Karpas-422 (cell line): ENCODE results near the gene R3HCC1L. TPM values are rescaled to one million over a fixed set of nuclear protein-coding genes. Genes with fewer than 3 reads are reported as not detected.

Experiments used
- DNase-seq: peaks from one replicate; pipeline ENCODE4 v3.0.0-alpha.2; 2015
- H2AFZ ChIP-seq: fragments of 200-600 bp; sonication (generic); 2 replicates; pipeline ENCODE4 v1.6.1; 2014; ENCODE audit warnings: antibody characterized with exemption, low read length, mixed read lengths
- H3K27ac ChIP-seq: fragments of 200-600 bp; sonication (generic); 2 replicates; pipeline ENCODE4 v1.5.1; 2014; ENCODE audit warnings: mild to moderate bottlenecking, low read length, moderate library complexity
- H3K27me3 ChIP-seq: fragments of 200-600 bp; sonication (generic); 2 replicates; pipeline ENCODE4 v1.6.1; 2014; ENCODE audit warnings: low read length, mixed read lengths
- H3K36me3 ChIP-seq: fragments of 200-600 bp; sonication (generic); 2 replicates; pipeline ENCODE4 v1.6.1; 2014; ENCODE audit warnings: low read length, mixed read lengths; ENCODE audit not compliant: insufficient read depth
- H3K4me1 ChIP-seq: fragments of 200-600 bp; sonication (generic); 2 replicates; pipeline ENCODE4 v1.6.1; 2014; ENCODE audit warnings: mild to moderate bottlenecking, low read length, mixed read lengths
- H3K4me2 ChIP-seq: fragments of 200-600 bp; sonication (generic); 2 replicates; pipeline ENCODE4 v1.6.1; 2014; ENCODE audit warnings: low read length, low read depth, mild to moderate bottlenecking; ENCODE audit not compliant: poor library complexity, severe bottlenecking
- H3K4me3 ChIP-seq: fragments of 200-600 bp; sonication (generic); 2 replicates; pipeline ENCODE4 v1.5.1; 2014; ENCODE audit warnings: mild to moderate bottlenecking, antibody characterized with exemption, low read length, mixed read lengths
- H3K79me2 ChIP-seq: fragments of 200-600 bp; sonication (generic); 2 replicates; pipeline ENCODE4 v1.6.1; 2014; ENCODE audit warnings: mild to moderate bottlenecking, low read length, mixed read lengths
- H3K9ac ChIP-seq: fragments of 200-600 bp; sonication (generic); 2 replicates; pipeline ENCODE4 v1.6.0; 2014; ENCODE audit warnings: low read length
- H3K9me2 ChIP-seq: fragments of 200-600 bp; sonication (generic), shearing (Covaris generic); replicated peaks from 2 replicates; pipeline ENCODE4 v1.6.0; 2014; ENCODE audit warnings: mild to moderate bottlenecking, low read length, moderate library complexity; ENCODE audit not compliant: insufficient read depth
- H3K9me3 ChIP-seq: fragments of 300-700, 200-600 bp; sonication (generic); 2 replicates; pipeline ENCODE4 v1.6.1; 2014; ENCODE audit warnings: low read length, mixed read lengths
- H4K20me1 ChIP-seq: fragments of 200-600 bp; sonication (generic); 2 replicates; pipeline ENCODE4 v1.6.1; 2014; ENCODE audit warnings: mild to moderate bottlenecking, antibody characterized with exemption, low read length, low read depth; ENCODE audit not compliant: insufficient read depth
- total RNA-seq: library from RNA; depleted of rRNA; stranded (reverse); fragments of >200 nt; shearing (Covaris generic); gene quantifications from 2 replicates; pipeline ENCODE4 v1.2.3, GENCODE V29; 2014; ENCODE audit warnings: low replicate concordance

The R3HCC1L gene
- total RNA-seq, 1 experiment from 2014 or later, result 13.3 TPM

DNA sequence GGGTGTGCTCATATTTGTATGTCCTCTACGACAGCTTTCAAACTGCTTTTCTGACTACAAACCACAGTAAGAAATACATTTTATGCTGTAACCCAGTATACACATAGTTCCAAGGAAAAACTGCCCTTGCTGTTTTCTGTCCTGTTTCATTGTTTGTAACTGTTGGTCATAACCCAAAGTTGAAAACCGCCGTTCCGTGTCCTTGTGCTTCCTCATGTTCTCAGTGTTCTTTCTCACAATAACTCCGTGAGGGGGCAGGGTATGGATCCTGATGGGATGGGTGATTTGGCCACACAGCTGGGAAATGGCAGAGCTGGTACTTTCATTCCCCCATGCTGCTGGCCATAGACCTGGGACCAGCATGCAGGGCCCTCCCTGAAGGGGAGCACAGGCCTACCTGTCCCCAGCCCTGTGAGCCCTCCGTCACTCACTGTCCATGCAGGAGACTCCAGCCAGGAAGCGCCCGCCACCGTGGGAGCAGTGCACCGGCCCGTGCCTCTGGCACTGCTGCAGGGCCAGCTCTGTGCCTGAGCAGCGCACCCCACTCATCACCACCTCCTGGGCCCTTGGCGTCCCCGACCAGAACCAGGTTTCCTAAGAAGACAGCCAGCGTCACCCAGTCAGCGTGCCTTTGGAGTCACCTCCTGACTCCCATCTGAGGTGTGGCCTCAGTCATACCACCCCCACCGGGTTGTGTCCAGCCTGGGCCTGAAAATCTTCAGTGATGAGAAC is 120.9 kb downstream of the R3HCC1L start:
- no peak overlapping the region for H2AFZ ChIP-seq
- no peaks in the 10 kb centered on the region for H4K20me1 ChIP-seq
- no peak overlapping the region for H3K4me3 ChIP-seq
- H3K36me3 ChIP-seq, result no peaks in the 10 kb centered on the region
- no peaks in the 10 kb centered on the region for H3K4me1 ChIP-seq
- no peaks in the 10 kb centered on the region for H3K9me2 ChIP-seq
- DNase-seq, result no peak
- H3K79me2 ChIP-seq, result no peaks in the 10 kb centered on the region
- no peaks in the 10 kb centered on the region for H3K9me3 ChIP-seq
- no peaks in the 10 kb centered on the region for H3K27me3 ChIP-seq
- H3K27ac ChIP-seq, result no peak overlapping the region
- no peak overlapping the region for H3K9ac ChIP-seq
- no peak overlapping the region for H3K4me2 ChIP-seq

DNA sequence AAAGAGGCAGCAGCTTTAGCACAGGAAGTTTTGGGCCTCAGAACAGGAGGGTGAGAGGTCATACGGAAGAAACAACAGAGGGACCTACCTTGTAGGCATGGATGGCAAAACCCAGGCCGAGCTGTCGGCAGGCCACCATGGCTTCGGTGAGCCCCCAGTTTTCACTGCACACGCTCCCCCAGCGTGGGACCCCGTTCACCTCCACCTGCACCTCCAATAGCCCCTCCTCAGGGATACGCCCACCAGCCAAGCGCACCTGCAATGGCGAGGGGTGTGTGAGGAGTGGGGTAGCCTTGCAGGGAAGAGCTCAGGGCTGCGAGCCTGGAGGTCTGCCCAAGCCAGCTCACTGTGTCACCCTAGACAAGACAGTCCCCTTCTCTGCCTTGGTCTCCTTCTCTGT is 122.2 kb downstream of the R3HCC1L start:
- no peak for DNase-seq
- H3K79me2 ChIP-seq, result no peaks in the 10 kb centered on the region
- no peak overlapping the region for H3K9ac ChIP-seq
- no peaks in the 10 kb centered on the region for H3K36me3 ChIP-seq
- no peaks in the 10 kb centered on the region for H4K20me1 ChIP-seq
- no peaks in the 10 kb centered on the region for H3K9me3 ChIP-seq
- no peak overlapping the region for H3K4me2 ChIP-seq
- no peaks in the 10 kb centered on the region for H3K27me3 ChIP-seq
- H3K9me2 ChIP-seq, result no peaks in the 10 kb centered on the region
- no peak overlapping the region for H3K4me3 ChIP-seq
- H3K4me1 ChIP-seq, result no peaks in the 10 kb centered on the region
- H2AFZ ChIP-seq, result no peak overlapping the region
- H3K27ac ChIP-seq, result no peak overlapping the region

DNA sequence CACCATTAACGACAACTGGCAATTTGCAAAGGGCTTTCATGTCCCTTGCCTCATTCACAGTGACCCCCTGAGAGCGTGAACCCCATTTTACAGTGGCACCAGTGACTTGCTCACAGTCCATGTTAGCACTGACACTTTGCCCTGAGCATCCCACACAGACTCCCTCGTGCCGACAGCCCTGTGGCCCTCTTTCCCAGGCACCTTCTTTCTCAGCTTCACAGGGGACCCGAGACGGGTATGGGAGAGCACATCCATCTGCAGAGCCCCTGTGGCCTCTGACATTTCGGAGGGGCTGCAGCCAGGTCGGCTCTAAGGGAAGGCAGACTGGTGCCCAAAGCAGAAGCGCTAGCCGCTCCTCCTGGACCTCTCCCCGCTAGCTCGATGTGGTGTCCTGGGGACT is 122.7 kb downstream of the R3HCC1L start:
- Histone ChIP-seq H3K9me2 (no peaks in the 10 kb centered on the region), H3K27ac (no peak overlapping the region), H3K4me2 (no peak overlapping the region), H2AFZ (no peak overlapping the region), H3K4me3 (no peak overlapping the region), H3K9me3 (no peaks in the 10 kb centered on the region), H3K36me3 (no peaks in the 10 kb centered on the region), H3K27me3 (no peaks in the 10 kb centered on the region), H4K20me1 (no peaks in the 10 kb centered on the region), H3K9ac (no peak overlapping the region), H3K79me2 (no peaks in the 10 kb centered on the region), H3K4me1 (no peaks in the 10 kb centered on the region)
- no peak for DNase-seq

DNA sequence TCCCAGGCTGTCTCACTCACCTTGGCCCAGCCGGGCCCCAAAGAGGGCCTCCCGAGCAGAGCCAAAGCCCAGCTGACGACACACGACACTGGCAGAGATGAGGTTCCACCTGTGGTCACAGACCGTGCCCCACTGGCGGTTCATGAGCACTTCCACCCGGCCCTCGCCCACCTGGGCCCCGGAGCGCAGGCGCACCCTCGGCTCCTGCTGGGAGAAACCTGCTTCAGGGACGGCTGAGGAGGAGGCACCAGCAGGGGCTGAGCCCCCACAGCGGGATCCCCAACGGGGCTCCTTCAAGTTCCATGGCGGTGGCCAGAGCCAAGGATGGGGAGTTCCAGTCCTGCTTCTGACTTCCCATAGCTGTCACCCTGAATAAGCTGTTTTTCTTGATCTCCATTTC is 123.5 kb downstream of the R3HCC1L start:
- no peak overlapping the region for H3K27ac ChIP-seq
- H3K36me3 ChIP-seq, result no peaks in the 10 kb centered on the region
- no peaks in the 10 kb centered on the region for H3K79me2 ChIP-seq
- H3K4me2 ChIP-seq, result no peak overlapping the region
- H4K20me1 ChIP-seq, result no peaks in the 10 kb centered on the region
- H3K4me3 ChIP-seq, result no peak overlapping the region
- H3K27me3 ChIP-seq, result no peaks in the 10 kb centered on the region
- DNase-seq, result no peak
- H3K4me1 ChIP-seq, result no peaks in the 10 kb centered on the region
- H3K9me3 ChIP-seq, result no peaks in the 10 kb centered on the region
- no peak overlapping the region for H3K9ac ChIP-seq
- no peaks in the 10 kb centered on the region for H3K9me2 ChIP-seq
- no peak overlapping the region for H2AFZ ChIP-seq

DNA sequence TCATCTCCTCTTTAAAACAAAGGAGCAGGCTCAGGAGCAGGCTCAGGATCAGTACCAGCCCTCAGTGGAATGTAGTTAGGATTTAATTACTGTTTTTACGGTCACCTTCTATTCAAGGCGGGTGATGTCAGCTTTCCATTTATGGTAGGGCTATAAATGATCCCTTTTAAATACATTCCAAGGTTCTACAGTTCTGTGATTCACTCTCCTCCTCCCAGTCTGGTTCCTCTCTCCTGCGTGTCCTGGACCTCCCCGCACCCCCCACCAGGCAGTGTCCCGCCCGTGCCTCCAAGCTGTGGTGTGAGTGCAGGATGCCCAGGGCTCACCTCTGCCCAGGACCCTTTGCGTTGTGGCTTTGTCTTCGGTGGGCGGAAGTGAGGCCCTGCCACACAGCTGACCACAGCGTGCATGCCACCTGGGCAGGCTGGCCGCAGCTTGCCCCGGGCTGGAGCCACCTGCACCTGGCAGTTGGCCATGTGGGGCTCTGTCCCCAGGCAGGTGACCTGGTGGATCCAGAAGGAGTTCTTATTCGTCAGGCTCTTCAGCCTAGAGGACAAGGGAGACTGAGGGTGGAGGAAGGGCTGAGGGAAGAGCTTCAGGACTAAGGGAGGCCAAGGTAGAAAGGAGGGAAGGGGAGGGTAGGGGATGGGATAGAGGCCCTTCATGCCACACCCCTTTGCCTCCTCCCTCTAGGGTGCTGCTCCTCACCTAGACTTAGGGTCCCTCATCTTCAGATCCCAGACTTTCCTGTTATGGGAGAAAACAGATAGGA is 124.4 kb downstream of the R3HCC1L start:
- H2AFZ ChIP-seq, result no peak overlapping the region
- H3K36me3 ChIP-seq, result no peaks in the 10 kb centered on the region

DNA sequence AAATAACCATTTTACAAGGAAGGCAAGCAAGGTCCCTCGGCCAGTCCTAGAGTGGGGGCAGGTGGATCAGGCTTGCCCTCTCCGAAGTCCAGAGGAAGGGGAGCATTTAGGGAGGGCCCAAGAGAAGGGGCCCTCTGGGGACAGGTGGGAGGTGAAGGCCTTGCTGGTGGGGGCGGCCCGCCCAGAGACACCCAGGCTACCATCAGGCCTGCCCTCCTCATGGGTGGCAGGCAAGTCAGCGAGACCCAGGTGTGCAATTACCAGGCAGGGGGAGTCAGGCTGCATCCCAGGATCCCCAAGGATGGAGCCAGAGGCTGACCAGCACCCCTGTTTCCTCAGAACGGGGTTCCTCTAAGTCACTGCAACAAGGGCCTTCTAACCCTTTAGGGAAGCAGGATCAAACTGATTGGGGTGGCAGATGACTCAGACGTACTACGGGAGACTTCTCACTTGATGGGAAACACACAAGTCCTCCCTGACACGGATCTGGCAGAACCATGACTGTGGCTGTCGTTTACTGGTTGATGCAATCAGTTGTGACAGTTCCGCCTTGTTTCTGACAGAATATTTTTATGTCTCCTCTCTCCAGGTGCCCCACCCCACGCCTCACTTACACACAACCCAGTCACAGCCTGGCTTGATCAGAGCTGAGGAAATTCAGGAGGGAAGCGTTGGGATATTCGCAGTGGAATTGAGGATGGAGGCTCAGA is 125.3 kb downstream of the R3HCC1L start:
- H3K4me2 ChIP-seq, result no peak overlapping the region

More for the DNA sequence above, 124.4 kb downstream of the R3HCC1L start:
- Histone ChIP-seq H3K9me3 (no peaks in the 10 kb centered on the region), H3K4me2 (no peak overlapping the region), H3K4me3 (no peak overlapping the region), H3K9me2 (no peaks in the 10 kb centered on the region), H3K27ac (no peak overlapping the region), H3K27me3 (no peaks in the 10 kb centered on the region), H4K20me1 (no peaks in the 10 kb centered on the region), H3K4me1 (no peaks in the 10 kb centered on the region), H3K79me2 (no peaks in the 10 kb centered on the region), H3K9ac (no peak overlapping the region)
- DNase-seq, result no peak

DNA sequence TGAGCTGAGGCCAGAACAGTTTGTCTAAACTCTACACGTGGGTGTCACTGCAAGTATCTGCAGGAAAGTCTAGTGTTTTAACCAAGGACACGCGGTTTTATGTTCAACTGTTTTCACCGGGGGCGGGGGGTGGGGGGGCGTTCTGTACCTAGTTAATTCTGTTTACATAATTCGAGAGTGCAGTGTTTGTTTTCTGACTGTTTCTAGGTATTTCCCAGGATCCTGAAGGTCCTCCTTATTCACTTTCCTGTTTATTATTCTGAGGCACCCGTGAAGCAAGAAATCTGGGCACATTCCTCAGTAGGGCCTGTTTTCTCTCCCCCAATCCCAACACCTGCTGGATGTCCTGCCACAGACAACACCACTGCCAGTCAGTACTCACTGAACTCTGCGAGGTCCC is 125.9 kb downstream of the R3HCC1L start:
- Histone ChIP-seq H2AFZ (no peak overlapping the region), H3K9me3 (no peaks in the 10 kb centered on the region), H3K27ac (no peak overlapping the region), H3K9ac (no peak overlapping the region), H3K27me3 (no peaks in the 10 kb centered on the region), H3K4me1 (no peaks in the 10 kb centered on the region), H3K9me2 (no peaks in the 10 kb centered on the region), H4K20me1 (no peaks in the 10 kb centered on the region), H3K79me2 (no peaks in the 10 kb centered on the region), H3K36me3 (no peaks in the 10 kb centered on the region), H3K4me3 (no peak overlapping the region), H3K4me2 (no peak overlapping the region)
- no peak for DNase-seq

More for the DNA sequence above, 125.3 kb downstream of the R3HCC1L start:
- DNase-seq, result no peak
- H3K79me2 ChIP-seq, result no peaks in the 10 kb centered on the region
- no peaks in the 10 kb centered on the region for H3K9me2 ChIP-seq
- no peaks in the 10 kb centered on the region for H3K4me1 ChIP-seq
- no peak overlapping the region for H3K4me3 ChIP-seq
- no peak overlapping the region for H2AFZ ChIP-seq
- no peaks in the 10 kb centered on the region for H3K36me3 ChIP-seq
- H3K9ac ChIP-seq, result no peak overlapping the region
- H3K27me3 ChIP-seq, result no peaks in the 10 kb centered on the region
- H3K9me3 ChIP-seq, result no peaks in the 10 kb centered on the region
- H3K27ac ChIP-seq, result no peak overlapping the region
- no peaks in the 10 kb centered on the region for H4K20me1 ChIP-seq

DNA sequence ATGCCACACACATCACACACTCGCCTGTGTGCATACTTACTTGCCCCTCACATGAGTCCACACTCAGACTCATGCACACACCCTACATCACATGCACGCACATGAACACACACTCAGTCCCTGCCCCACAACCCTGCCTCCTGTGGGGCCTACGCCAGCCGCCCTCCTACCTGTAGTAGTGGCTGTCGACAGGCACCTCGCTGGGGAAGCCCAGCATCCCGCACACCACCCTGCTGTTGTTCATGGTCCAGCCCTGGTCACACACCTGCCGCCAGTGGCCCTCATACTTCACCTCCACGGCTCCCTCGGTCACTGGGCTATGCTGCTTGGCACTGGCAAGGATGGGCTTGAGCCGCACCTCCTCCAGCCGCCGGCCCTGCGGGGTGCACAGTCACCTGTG is 126.3 kb downstream of the R3HCC1L start:
- Histone ChIP-seq H3K79me2 (no peaks in the 10 kb centered on the region), H3K4me1 (no peaks in the 10 kb centered on the region), H3K36me3 (no peaks in the 10 kb centered on the region), H3K9me3 (no peaks in the 10 kb centered on the region), H2AFZ (no peak overlapping the region), H3K27me3 (no peaks in the 10 kb centered on the region), H3K27ac (no peak overlapping the region), H3K9ac (no peak overlapping the region), H3K4me3 (no peak overlapping the region), H3K4me2 (no peak overlapping the region), H3K9me2 (no peaks in the 10 kb centered on the region), H4K20me1 (no peaks in the 10 kb centered on the region)
- no peak for DNase-seq
